NCI-H774 (cell line): Measurements from ENCODE around the gene BACE1.
A peak's percentile ranks its signal among the peaks of the same experiment; 100 is the strongest.

Experiments
- DNase-seq: peaks from one replicate; lab custom pipeline; 2025; lab: John Stamatoyannopoulos, UW

BACE1 gene

DNA sequence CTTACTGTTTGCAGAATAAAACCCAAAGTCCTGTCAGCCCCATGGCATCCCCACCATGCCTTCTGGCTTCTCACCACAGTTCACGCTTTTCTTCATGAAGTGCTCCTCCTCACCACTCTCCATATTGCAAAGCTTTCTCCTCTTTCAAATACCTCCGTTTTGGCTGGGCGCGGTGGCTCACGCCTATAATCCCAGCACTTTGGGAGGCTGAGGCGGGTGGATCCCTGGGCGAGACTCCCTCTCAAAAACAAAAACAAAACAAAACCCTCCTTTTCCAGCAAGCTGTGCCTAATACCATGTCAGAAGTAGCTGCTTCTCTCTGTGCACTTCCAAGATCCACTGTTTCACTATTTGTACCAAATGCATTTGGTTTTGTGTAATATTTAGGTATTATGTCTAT is 6.7 kb downstream of the BACE1 start:
- no peak for DNase-seq

DNA sequence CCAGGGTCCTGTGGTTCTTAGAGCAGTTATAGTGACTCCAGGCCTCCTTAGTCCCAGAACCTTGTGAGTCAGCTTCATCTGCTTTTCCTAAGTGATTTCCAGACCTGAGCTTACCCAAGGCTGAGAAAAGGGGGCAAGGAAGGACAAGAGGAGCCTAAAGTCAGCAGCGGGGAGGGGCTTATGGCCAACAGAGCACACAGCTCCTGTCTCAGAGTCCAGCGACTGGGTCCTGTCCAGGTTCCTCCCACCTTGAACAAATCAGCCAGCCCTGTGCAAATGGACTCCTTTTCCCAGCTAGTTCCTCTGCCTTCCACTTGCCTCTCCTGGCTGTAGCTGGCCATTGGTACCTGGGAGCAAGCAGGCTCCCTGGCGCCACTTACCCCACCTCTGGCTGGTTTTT is 10.9 kb downstream of the BACE1 start:
- no peak for DNase-seq

DNA sequence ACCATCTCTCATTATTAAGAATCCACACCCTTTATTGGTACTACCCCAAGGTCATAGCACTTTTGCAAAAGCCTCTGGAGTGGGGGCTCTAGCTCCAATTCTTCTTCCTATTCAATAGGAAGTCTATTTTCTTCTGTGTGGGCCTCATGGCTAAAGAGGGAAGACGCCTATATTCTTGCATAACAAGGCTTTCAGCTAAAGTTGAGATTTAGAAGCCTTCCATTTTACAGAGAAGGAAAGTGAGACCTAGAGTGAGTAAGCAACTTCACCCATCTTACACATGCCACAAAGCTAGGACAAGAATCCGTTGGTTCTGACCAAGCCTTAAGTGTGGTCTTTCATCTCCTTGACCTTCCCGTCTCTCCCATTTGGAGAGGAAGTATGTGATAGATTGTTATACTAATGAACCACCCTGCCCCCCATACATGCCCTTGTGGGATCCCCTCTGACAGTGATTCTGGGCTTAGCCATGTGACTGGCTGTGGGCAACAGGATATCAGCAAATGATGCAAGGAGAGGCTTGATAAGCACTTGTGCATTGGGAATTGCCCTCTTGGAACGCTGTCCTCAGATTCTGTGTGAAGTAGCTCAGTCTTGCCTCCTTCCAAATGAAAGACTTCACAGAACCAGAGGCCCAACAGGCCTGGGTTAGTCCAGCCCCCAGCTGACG is 12.3 kb downstream of the BACE1 start:
- no peak for DNase-seq

DNA sequence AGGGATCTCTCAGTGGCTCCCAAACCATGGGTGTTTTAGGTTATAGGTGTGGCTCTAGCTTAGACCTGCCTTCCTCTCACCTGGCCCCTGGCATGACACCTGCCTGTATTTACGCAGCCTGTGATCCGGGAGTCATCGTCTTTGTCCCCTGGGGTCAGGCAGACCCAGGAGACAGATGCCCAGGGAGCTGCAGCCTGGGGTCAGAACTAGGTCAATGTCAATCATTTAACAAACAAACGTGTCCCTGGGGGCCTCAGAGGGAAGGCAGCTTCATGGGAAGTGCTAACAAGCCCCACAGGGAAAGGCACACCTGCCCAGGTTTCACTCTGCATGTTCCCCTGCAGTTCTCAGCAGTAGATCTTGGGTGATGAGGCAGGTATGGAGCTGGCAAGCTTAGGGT is 13.0 kb downstream of the BACE1 start:
- peak; percentile 37 for DNase-seq

DNA sequence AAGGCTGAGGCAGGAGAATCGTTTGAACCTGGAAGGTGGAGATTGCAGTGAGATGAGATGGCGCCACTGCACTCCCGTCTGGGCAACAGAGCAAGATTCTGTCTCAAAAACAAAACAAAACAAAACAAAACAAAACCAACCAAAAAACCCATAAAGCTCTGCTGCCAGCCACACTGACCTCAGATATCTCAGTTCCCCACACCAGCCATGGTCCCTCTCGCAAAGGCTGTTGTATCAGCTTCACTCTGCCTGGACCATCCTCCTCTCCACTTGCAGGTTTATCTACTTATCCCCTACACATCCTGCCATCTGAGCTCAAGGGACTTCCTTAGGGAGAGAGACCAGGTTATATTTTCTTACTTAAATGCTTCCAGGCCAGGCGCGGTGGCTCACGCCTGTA is 13.8 kb downstream of the BACE1 start:
- no peak for DNase-seq

DNA sequence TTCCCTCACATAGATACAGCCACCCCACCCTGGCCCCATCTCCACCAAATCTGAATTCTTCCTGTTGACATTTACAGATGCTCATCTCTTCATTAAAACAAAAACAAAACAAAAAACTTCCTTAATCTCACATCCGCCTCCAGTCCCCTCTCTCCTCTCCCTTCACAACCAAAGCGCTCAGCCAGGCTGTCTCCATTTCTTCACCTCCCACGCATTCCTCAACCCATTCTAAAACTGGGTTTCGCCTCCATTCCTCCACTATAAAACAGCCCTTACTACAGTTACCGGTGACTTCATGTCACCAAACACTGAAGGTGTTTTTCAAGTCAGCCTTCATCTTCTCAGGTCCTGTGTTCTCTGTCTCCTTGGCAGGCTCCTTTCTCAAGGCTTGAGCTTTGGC is 15.3 kb downstream of the BACE1 start:
- DNase-seq, result no peak

DNA sequence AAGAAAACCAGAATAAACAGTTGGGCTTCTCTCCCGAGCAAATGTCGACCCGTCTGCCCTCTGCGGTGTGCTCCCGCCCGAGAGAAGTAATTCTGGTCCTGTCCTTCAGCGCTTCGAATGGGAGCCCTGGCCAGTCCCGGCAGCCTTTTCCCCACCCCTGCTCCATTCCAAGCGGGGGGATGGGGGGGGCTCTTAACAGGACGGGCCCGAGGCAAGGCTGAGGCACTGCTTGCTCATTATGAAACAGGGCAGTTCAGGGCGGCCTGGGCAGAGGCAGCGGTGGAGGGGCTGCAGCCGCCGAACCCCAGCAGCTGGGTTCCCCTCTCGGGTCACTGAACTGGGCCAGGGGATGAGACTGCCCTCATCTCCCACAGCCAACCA is 15.8 kb downstream of the BACE1 start:
- DNase-seq, result no peak

DNA sequence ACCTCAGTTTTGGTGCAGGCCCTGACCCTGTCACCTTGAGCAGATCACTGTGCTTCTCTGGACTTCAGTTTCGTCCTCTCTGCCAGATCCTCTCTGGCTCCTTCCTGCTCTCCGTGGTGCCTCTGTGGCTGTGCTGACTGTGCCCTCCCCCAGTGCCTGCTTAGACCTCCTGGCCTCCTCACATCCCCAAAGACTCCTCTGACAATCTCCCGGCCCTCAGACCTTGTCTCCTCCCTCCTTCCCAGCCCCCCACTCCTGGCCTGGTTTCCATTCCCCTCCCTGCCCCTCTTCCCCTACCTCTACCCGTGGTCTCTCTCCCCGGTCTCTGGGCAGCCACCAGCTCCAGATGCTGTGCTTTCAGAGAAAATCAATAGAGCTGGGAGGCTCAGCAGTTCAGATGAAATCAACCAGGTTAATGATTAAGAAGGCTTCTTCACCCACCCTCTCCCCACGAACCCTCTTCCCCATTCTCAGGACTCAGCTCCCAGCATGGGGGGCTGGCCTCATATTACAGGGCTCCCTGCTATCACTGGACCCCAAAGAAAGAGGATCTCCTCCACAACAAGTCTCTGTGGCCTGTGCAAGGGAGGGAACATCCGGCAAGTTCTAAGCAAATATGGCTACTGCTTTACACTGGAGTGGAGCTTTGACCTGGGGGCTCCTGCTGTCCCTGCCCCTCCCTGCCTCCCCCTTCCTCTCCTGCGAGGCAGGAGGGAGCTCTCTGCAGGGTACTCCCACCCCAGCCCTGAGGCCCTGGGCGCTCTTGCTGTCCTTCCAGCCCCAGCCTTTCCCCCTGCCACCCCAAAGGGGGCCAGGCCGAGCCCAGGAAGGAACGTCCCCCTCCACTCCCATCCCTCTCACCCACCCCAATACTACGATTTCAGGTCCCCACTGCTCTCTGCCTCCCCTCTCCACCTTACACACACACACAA is 16.4 kb downstream of the BACE1 start:
- no peak for DNase-seq

DNA sequence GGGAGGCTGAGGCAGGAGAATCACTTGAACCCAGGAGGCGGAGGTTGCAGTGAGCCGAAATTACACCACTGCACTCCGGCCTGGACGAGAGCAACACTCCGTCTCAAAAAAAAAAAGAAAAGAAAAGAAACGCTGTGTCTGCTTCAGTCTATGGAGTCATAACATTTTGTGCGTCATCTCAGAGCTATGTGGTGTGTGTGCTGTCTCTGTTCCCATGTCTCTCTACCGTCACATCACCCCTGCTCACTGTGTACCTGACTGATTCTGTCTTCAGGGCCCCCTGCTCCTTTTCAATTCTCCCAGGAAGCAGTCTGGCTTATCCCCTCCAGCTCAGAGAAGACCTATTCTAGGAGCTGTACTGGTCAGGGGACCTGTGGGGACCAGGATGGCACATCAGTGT is 17.9 kb downstream of the BACE1 start:
- no peak for DNase-seq

DNA sequence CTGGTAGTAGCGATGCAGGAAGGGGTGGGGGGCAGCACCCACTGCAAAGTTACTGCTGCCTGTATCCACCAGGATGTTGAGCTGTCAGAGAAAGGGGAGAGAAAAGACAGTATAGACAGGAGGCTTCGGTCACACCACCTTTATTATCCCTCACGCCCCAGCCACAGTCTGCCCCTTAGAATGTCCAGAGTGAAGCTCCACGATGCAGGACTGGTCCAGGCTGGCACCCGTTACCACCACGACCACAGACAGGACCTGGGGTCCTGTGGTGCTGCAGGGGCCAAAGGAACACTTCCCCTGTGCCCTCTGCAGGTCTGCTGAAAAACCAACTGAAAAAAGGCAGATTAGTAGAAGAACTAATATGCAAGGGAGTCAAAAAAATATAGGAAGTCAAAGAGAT is 19.2 kb downstream of the BACE1 start:
- no peak for DNase-seq

DNA sequence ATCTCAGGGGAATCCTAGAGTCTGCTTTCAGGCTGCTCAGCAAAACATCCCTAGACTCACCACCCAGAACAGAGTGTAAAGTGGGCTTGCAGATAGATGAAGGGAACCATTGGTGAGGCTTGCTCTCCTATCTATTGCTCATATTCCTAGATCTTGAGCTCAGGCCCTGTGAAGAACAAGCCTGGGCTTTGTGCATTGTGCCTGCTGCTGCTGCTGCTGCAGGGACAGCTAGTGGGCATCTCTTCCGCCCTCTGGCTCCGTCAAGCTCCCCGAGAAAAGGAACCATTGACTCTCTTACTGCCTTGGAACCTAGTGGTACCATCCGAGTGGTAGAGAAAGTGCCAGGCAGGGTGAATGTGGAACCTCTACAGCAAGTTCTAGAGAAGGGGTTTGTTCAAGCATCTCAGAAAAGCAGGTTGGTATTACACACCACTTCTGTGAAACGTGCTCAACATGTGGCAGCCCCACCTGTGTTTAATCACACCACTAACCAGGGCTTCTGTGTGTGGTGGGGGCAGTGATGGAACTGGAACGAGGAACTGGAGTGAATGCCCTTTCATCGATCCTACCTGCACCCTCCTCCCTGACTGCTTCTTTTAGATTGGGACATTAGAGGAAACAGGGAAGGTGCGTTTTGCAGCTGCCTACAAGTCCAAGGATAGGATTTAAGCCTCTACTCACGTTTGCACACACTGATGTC is 20.5 kb downstream of the BACE1 start:
- no peak for DNase-seq

DNA sequence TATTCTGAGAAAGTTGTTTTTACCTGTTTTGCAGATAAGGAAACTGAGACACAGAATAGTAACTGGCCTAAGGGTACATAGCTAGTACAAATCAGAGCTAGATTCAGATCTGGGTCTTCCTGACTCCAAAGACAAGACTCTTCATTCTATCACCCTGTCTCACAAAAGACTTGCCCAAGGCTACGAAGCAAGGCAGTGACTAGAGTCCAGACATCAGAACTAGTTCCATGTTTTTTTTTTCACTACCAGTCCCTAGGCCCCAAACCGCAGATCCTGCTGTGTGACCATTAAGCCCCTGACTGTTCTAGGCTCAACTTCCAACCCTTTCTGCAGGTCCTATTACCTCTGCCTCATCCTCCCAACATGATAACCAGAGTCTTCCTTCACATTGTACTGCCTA is 23.4 kb downstream of the BACE1 start:
- DNase-seq, result no peak

DNA sequence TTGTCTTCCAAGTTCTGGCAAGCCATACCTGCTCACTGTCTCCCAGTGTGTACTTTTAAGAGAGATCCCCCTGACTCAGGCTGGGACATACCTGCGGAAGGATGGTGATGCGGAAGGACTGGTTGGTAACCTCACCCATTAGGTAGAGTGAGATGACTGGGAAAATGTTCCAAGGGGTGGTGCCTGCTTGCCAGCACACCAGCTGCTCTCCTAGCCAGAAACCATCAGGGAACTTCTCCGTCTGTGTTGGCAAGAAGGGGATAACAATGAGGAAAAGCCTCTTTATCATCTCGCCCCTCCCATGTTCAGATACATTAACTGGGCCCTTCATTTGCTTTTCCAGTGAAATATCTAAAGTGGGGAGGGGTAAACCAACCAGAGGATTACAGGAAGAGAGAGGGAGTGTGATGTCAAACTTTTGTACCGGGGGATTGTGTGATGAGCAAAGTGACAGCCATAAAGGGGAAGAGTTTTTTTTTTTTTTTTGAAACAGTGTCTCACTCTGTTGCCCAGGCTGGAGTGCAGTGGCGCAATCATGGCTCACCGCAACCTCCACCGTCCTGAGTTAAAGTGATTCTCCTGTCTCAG is 25.2 kb downstream of the BACE1 start, which contains the start of gene BACE1-AS:
BACE1-AS (plus strand) TSS at position 538 of the 588 bp plus-strand sequence.
- no peak for DNase-seq

DNA sequence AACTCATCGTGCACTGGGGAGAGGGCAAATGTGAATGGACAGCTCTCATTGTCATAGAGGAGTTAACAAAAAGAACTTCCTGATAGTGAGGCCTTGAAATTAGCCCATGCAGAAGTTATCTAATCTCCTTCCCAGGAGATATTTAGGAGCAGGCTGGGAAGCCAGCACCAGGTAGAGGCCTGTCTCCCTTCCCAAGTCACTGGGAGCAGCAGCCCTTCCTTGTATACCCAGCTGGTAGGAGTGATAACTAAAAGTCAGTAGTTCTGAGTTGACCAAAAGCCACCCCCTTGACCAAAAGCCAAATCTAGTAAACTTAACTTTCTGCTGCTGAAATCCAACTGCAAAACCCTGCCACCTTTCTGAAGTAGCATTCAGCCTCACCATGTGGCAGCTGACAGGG is 26.3 kb downstream of the BACE1 start:
- DNase-seq, result no peak

DNA sequence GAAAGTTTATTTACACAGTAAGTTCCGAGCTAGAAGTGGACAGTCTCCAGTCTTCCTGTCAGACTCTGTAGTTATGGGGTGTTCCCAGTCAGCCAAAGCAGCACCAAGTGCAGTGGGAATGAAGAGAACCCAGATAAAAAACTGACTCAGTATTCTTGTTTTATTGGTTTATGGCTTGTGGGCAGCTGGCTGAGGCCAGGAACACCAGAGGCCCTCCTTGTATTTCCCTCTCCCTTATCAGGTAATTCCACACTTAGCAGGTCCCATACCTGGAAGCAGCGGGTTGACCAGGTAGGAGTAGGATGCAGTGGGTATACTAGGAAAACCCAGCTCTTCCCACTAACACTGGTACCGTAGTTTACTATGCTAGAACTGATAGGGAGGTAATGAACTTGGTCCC is 28.4 kb downstream of the BACE1 start:
- DNase-seq, result no peak

DNA sequence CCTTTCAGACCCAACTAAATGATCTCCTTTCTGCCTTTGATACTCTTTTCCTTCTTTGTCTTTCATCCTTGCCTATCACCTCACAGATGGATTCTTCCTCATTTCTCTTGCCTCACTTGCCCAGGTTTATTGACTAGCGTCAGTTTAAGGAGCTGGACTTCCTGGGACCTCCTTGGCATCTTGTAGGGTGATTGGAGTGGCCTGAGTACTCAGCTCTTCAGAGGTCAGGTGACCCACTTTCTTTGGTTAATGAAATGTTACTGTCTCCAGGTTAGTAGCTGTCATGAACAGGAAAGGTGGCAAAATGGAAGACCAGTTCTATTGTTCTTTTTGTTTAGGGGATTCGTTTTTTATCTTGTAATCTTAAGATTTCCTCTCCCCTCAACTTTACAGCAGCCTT is 29.5 kb downstream of the BACE1 start:
- no peak for DNase-seq

DNA sequence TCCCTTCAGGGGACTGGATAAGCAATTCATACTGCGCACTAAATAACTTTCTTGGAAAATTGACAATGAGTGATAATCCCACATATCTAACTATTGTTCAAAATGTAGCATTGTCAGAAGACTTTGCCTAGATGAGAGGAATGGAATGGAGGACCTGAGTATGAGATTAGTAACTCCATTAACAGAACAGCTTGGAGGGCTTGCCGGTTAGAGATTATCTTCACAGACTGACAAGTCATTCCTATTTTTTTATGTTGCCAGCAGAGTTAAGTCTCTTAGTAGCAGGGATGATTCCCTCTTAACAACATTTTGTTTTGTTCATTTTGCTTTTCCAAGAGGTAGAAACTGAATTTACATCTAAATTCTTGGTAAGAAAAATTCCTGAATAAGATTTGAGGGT is 32.0 kb downstream of the BACE1 start:
- no peak for DNase-seq

DNA sequence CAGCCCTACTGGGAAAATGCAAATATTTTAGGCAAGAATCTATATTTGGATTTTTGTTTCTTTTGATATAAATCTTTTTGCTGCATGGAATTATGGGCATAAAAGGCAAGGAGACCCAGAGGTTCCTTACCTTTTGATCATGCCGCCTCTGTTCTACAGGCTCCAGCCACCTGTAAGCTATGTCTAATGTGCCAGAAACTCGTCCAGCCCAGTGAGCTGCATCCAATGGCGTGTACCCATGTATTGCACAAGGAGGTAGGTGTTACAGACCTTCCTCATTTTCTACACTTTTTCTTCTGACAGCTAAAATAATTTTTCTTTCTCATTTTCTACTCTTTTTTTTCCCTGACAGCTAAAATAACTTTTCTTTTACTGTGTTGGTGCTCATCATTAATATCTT is 33.1 kb downstream of the BACE1 start:
- DNase-seq, result no peak

DNA sequence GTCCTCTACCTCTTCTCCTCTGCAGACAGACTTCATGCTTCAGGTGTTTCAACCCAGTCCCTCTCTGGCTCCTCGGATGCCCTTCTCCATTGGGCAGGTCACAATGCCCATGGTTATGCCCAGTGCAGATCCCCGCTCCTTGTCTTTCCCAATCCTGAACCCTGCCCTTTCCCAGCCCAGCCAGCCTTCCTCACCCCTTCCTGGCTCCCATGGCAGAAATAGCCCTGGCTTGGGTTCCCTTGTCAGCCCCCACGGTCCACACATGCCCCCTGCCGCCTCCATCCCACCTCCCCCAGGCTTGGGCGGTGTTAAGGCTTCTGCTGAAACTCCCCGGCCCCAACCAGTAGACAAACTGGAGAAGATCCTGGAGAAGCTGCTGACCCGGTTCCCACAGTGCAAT is 34.2 kb downstream of the BACE1 start:
- no peak for DNase-seq

DNA sequence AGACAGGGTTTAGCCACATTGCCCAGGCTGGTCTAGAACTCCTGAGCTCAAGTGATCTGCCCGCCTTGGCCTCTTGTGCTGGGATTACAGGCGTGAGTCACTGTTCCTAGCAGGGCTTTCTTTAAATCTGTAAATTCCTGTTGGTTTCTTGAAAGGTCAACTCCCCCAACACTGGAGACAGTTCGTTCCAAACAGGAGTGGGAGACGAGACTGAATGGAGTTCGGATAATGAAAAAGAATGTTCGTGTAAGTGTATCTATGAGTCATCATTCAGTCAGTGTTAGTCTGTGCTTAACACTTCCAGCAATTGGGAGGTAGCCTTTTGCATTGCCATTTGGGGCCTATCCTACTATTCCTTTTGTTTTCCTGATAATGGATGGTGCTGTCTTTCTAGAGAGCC is 34.9 kb downstream of the BACE1 start:
- DNase-seq, result no peak

DNA sequence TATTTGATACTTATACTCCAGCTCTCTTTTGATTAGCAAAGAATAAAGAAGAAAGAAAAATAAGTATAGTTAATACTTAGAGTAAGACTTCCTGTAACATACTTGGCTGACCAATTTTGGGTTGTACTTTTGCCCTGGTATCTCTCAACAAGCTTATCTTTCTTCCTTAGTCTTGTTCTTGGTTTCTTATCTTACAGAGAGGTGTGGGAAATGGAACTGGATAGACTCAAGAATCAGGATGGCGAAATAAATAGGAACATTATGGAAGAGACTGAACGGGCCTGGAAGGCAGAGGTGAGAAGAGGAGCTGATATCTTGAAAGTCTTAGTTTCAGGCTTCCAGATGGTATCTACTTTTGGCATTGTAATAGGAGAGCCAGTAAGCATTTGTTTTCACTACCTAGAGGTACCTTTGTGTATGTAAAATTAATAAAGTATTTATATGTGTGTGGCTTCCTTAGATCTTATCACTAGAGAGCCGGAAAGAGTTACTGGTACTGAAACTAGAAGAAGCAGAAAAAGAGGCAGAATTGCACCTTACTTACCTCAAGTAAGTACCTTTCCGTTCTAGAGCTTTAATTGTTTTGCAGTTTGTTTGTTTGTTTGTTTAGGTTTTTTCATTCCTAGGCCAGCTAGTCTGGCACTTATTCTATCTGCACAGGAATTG is 36.2 kb downstream of the BACE1 start:
- no peak for DNase-seq

DNA sequence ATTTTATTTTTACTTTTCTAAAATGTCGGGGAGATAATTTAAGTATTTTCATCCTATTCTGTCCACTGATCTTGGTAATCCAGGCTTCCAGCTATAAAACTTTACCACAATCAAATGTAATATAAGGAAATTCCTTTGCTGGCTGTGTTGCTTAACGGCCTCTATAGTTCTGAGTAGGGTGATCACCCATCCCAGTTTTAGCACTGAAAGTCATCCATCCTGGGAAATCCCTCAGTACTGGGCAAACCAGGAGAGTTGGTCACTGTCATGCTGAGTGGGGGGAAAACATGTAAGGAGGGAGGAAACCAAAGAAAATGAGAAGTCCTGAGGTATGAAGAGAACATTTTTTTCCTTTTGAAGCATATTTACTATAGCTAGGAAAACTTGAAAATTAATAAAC is 37.7 kb downstream of the BACE1 start:
- DNase-seq, result no peak
